Measurements from ENCODE around the gene NHSL2.

NHSL2 gene

DNA sequence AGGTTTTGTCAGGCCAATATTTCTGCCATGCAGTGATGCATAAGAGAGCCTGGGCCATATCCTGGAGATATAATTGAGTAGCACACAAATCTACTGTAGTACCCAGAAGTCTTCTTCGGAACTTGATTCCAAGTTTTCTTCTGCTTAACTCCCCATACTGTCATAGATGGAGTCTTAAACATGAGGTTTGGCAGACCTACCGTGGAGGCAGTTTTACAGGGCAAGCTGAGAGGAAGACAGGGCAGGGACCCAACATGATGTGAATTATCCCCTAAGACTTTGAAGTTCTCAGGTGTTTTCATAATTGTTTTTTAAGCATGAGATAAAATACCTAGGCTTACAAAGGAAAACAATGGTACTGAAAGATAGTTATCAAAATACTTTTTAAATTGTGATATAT is 18.2 kb downstream of the NHSL2 start:
- H3K36me3 Mint-ChIP-seq (ENCODE audit: low read depth), result peaks cover 6% of the 10 kb centered on the region
- peaks cover 46% of the 10 kb centered on the region for H3K9me3 Mint-ChIP-seq
- no peak overlapping the region for H3K27ac Mint-ChIP-seq
- TF ChIP-seq CTCF (IDR thresholded peaks at IDR 0.05), result no peak
- H3K27me3 Mint-ChIP-seq (ENCODE audit: low read depth, poor library complexity), result peaks cover 2% of the 10 kb centered on the region
- H3K4me3 Mint-ChIP-seq, result no peak overlapping the region
- peaks cover 7% of the 10 kb centered on the region for H3K4me1 Mint-ChIP-seq
- no peak for DNase-seq

DNA sequence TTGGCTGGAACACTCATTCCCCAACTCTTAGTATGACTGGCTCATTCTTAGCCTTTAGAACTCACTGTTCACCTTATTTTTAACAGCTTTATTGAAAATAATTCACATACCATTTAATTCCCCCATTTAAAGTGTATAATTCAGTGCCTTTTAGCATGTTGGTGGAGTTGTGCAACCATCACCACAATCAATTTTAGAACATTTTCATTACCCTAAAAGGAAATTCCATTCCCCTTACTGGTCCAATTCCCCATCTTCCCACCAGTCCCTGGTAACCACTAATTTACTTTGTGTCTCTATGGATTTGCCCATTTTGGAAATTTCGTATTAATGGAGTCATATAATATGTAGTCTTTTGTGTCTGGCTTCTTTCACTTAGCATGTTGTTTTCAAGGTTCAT is 19.7 kb downstream of the NHSL2 start:
- Mint-ChIP-seq H3K9me3 (peaks cover 57% of the 10 kb centered on the region), H3K4me3 (no peak overlapping the region), H3K27ac (no peak overlapping the region), H3K4me1 (peaks cover 19% of the 10 kb centered on the region), H3K36me3 (ENCODE audit: low read depth) (peaks cover 6% of the 10 kb centered on the region), H3K27me3 (ENCODE audit: low read depth, poor library complexity) (peaks cover 10% of the 10 kb centered on the region)
- DNase-seq, result no peak
- TF ChIP-seq CTCF (IDR thresholded peaks at IDR 0.05), result no peak

GRCh38 chrX:71935476-71935875 is 24.8 kb downstream of the NHSL2 start:
- DNase-seq, result no peak
- no peak for TF ChIP-seq CTCF (IDR thresholded peaks at IDR 0.05)
- peaks cover 2% of the 10 kb centered on the region for H3K36me3 Mint-ChIP-seq (ENCODE audit: low read depth)
- H3K27me3 Mint-ChIP-seq (ENCODE audit: low read depth, poor library complexity), result peaks cover 10% of the 10 kb centered on the region
- no peak overlapping the region for H3K27ac Mint-ChIP-seq
- peaks cover 26% of the 10 kb centered on the region for H3K4me1 Mint-ChIP-seq
- no peak overlapping the region for H3K4me3 Mint-ChIP-seq
- H3K9me3 Mint-ChIP-seq, result peaks cover 49% of the 10 kb centered on the region

- H3K4me3 Mint-ChIP-seq, result no peak overlapping the region
- peaks cover 26% of the 10 kb centered on the region for H3K4me1 Mint-ChIP-seq
- no peaks in the 10 kb centered on the region for H3K36me3 Mint-ChIP-seq (ENCODE audit: low read depth)
- DNase-seq, result no peak
- H3K27ac Mint-ChIP-seq, result no peak overlapping the region
- peaks cover 40% of the 10 kb centered on the region for H3K9me3 Mint-ChIP-seq
- peaks cover 10% of the 10 kb centered on the region for H3K27me3 Mint-ChIP-seq (ENCODE audit: low read depth, poor library complexity)
- no peak for TF ChIP-seq CTCF (IDR thresholded peaks at IDR 0.05)
Observed at GRCh38 chrX:71936632-71937031, 26.0 kb downstream of the NHSL2 start.

DNA sequence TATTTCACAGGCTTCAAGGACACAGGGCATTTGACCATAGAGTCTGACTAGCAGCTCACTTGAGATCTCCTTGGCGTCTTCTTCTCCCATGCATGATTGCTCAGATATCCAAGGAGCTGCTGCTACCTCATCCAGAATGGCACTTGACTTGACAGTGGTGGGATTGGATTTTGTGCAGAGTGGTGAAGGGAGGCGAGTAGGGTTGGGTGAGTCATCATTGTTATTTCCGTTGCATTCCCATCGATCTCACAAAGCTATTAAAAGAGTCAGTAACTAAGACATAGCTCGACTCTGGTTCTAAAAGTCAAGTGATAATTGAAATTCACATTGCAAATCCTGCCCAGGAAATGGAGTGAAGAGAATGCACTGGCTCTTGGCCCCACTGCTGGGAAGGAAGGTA is 27.7 kb downstream of the NHSL2 start:
- no peak for TF ChIP-seq CTCF (IDR thresholded peaks at IDR 0.05)
- peaks cover 22% of the 10 kb centered on the region for H3K4me1 Mint-ChIP-seq
- H3K9me3 Mint-ChIP-seq, result peaks cover 34% of the 10 kb centered on the region
- no peak overlapping the region for H3K4me3 Mint-ChIP-seq
- no peak for DNase-seq
- no peaks in the 10 kb centered on the region for H3K36me3 Mint-ChIP-seq (ENCODE audit: low read depth)
- H3K27ac Mint-ChIP-seq, result no peak overlapping the region
- H3K27me3 Mint-ChIP-seq (ENCODE audit: low read depth, poor library complexity), result peaks cover 10% of the 10 kb centered on the region

DNA sequence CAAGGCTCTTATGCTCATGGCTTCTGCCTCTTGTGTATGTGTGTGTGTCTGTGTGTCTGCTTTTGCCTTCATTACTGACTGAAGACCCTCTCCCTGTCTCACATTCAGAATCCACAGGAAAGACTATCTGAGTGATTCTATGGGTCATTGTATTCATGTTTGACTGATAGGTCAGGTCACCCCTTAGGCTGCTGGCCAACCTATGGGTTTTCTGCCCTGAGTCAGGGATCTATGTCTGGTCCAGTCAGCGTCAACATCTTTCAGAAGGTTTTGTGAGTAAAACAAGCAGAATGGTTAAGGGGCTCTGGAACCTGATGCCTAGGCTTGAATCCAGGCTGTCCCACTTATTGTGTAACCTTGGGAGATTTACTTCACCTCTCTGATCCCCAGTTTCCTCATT is 30.5 kb downstream of the NHSL2 start:
- Mint-ChIP-seq H3K9me3 (peaks cover 26% of the 10 kb centered on the region), H3K36me3 (ENCODE audit: low read depth) (no peaks in the 10 kb centered on the region), H3K27me3 (ENCODE audit: low read depth, poor library complexity) (peaks cover 2% of the 10 kb centered on the region), H3K27ac (no peak overlapping the region), H3K4me1 (no peaks in the 10 kb centered on the region), H3K4me3 (no peak overlapping the region)
- DNase-seq, result no peak
- no peak for TF ChIP-seq CTCF (IDR thresholded peaks at IDR 0.05)
